Activated naive CD4-positive, alpha-beta T cell treated with anti-CD3 and anti-CD28 coated beads, Interleukin-2, amount 10 ng/mL, durations not matched to agents 5 hours and 36 hours (primary cell): ENCODE measurements around the gene KIF6. TPM values are rescaled to one million over a fixed set of nuclear protein-coding genes. Genes with fewer than 3 reads are reported as not detected.

Experiments
- total RNA-seq, 2 experiments: library from RNA; stranded (reverse); gene quantifications; one replicate each; pipeline ENCODE4 v1.2.3, GENCODE V29; 2021

KIF6 gene
- total RNA-seq, result not detected

GRCh38 chr6:39724787-39725631 is at the start of gene KIF6:
KIF6 (minus strand) TSS chr6:39725408; CDS start chr6:39725310, 98 bp downstream.

GRCh38 chr6:39322306-39322850 is 402.8 kb downstream of the KIF6 start, which contains the start of gene KCNK16:
KCNK16 (minus strand) TSS chr6:39322702; CDS start chr6:39322540, 162 bp downstream.

GRCh38 chr6:39314273-39314795 is 410.9 kb downstream of the KIF6 start, which contains the start of gene KCNK17:
KCNK17 (minus strand) TSS chr6:39314419; CDS start chr6:39314320, 99 bp downstream.

Other genes starting within 250 kb of the KIF6 start
- not detected for gene DAAM2, start 67.0 kb upstream of the KIF6 start, total RNA-seq
- gene MOCS1, start 209.1 kb upstream of the KIF6 start, total RNA-seq, result not detected